Neutrophil (primary cell): ENCODE data around the gene GRID2.

ENCODE experiments used
- H3K27ac ChIP-seq: fragments of 200-600 bp; sonication (generic); 2 replicates; pipeline ENCODE4 v1.5.1; 2016; ENCODE audit warnings: mild to moderate bottlenecking, moderate library complexity
- H3K27me3 ChIP-seq: fragments of 200-600 bp; sonication (generic); 2 replicates; pipeline ENCODE4 v1.6.0; 2016; ENCODE audit warnings: mild to moderate bottlenecking
- H3K36me3 ChIP-seq: fragments of 200-600 bp; sonication (generic); 2 replicates; pipeline ENCODE4 v1.5.1; 2017
- H3K4me1 ChIP-seq, 2 experiments: fragments of 200-600 bp in 1 of 2; sonication (generic) in 1 of 2; 1 replicate in 1 of 2; 2 replicates in 1 of 2; pipeline versions ENCODE4 v1.5.1 to v1.6.1; 2013 to 2016; ENCODE audit warnings: low read depth in 1 of 2, low read length in 1 of 2, mild to moderate bottlenecking in 1 of 2, moderate library complexity in 1 of 2; ENCODE audit not compliant: control insufficient read depth in 1 of 2, insufficient read depth in 1 of 2
- H3K4me3 ChIP-seq, 2 experiments: fragments of 200-600 bp in 1 of 2; sonication (generic) in 1 of 2; 1 replicate in 1 of 2; 2 replicates in 1 of 2; pipeline ENCODE4 v1.5.1; 2013 to 2016; ENCODE audit warnings: low read depth in 1 of 2, low read length in 1 of 2, mild to moderate bottlenecking in 1 of 2, moderate library complexity in 1 of 2
- H3K9me3 ChIP-seq: fragments of 200-600 bp; sonication (generic); 2 replicates; pipeline ENCODE4 v1.5.1; 2016
- TF ChIP-seq, protein P1 (sequence below): fragments of 200-600 bp; sonication (generic); IDR thresholded peaks from 2 replicates; pipeline ENCODE4 v1.5.1; 2016; ENCODE audit warnings: antibody characterized with exemption

The GRID2 gene

GRCh38 chr4:93368968-93369367 lies 1065.2 kb downstream of the GRID2 start:
- no peak overlapping the region for H3K27ac ChIP-seq
- H3K4me1 ChIP-seq: no peaks in the 10 kb centered on the region
- H3K4me3 ChIP-seq: no peak overlapping the region
- TF ChIP-seq, protein P1, sequence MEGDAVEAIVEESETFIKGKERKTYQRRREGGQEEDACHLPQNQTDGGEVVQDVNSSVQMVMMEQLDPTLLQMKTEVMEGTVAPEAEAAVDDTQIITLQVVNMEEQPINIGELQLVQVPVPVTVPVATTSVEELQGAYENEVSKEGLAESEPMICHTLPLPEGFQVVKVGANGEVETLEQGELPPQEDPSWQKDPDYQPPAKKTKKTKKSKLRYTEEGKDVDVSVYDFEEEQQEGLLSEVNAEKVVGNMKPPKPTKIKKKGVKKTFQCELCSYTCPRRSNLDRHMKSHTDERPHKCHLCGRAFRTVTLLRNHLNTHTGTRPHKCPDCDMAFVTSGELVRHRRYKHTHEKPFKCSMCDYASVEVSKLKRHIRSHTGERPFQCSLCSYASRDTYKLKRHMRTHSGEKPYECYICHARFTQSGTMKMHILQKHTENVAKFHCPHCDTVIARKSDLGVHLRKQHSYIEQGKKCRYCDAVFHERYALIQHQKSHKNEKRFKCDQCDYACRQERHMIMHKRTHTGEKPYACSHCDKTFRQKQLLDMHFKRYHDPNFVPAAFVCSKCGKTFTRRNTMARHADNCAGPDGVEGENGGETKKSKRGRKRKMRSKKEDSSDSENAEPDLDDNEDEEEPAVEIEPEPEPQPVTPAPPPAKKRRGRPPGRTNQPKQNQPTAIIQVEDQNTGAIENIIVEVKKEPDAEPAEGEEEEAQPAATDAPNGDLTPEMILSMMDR: no peak
- H3K9me3 ChIP-seq: no peaks in the 10 kb centered on the region
- no peaks in the 10 kb centered on the region for H3K27me3 ChIP-seq
- no peaks in the 10 kb centered on the region for H3K36me3 ChIP-seq

GRCh38 chr4:93370256-93370655 lies 1066.5 kb downstream of the GRID2 start:
- H3K4me1 ChIP-seq: no peaks in the 10 kb centered on the region
- H3K36me3 ChIP-seq: no peaks in the 10 kb centered on the region
- no peaks in the 10 kb centered on the region for H3K27me3 ChIP-seq
- H3K9me3 ChIP-seq: no peaks in the 10 kb centered on the region
- TF ChIP-seq, protein P1: no peak
- no peak overlapping the region for H3K27ac ChIP-seq
- no peak overlapping the region for H3K4me3 ChIP-seq

DNA sequence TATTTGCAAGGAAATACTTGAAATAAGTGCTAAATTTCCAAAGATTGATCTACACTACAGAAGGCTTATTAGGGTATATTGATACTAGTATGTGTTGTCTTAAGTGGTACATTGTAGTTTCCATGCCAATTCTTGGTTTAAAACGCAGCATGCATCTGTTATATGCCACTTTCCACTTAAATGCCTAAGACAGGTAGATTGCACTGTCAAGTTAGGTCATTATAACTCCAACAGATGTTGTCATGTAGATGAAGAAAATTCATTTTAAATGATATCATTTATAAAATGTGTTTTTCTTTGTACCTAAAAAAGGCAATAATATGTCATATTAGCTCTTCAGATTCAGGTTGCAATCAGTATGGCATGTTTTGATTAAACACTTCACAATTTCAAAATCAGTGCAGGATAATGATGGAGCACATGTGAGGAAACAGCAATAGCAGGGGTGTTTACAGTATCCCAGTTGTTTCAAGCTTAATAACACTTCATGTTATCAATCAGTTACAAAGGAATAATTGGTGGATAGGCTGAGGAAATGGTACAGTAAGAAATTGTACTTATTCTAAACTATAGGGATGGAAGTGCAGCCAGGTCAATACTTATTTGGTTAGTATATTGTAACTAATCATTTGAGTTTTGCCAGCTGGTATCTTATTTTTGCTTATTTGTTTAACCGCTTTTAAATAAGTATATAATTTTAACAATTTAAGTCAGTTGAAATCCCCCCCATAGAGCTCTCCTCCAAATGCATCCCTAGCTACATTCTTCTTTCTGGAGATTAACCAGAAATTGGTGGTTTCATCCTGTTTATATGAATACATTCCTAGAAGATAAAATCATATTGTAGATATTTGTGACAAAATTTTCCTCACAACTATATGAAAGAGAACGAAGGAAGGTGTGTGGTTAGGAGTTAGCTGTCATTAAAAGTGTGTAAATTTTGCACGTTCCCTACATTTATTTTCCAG lies 1070.4 kb downstream of the GRID2 start:
- Histone ChIP-seq H3K9me3 (no peaks in the 10 kb centered on the region), H3K36me3 (no peaks in the 10 kb centered on the region), H3K4me1 (no peaks in the 10 kb centered on the region), H3K4me3 (no peak overlapping the region), H3K27ac (no peak overlapping the region), H3K27me3 (no peaks in the 10 kb centered on the region)
- TF ChIP-seq, protein P1: no peak

GRCh38 chr4:93384241-93384640 lies 1080.5 kb downstream of the GRID2 start:
- TF ChIP-seq, protein P1: no peak
- H3K36me3 ChIP-seq: no peaks in the 10 kb centered on the region
- no peak overlapping the region for H3K4me3 ChIP-seq
- H3K9me3 ChIP-seq: no peaks in the 10 kb centered on the region
- H3K27me3 ChIP-seq: no peaks in the 10 kb centered on the region
- no peaks in the 10 kb centered on the region for H3K4me1 ChIP-seq
- H3K27ac ChIP-seq: no peak overlapping the region

GRCh38 chr4:93384887-93385286 lies 1081.1 kb downstream of the GRID2 start:
- Histone ChIP-seq H3K9me3 (no peaks in the 10 kb centered on the region), H3K27ac (no peak overlapping the region), H3K36me3 (no peaks in the 10 kb centered on the region), H3K4me1 (no peaks in the 10 kb centered on the region), H3K27me3 (no peaks in the 10 kb centered on the region), H3K4me3 (no peak overlapping the region)
- TF ChIP-seq, protein P1: no peak
